GM12891 (cell line): ENCODE data around the gene FHL1.

Experiments
- POLR2A ChIP-seq: IDR thresholded peaks from 2 replicates; pipeline ENCODE4 v1.6.1; 2011; ENCODE audit warnings: low read depth, low read length, control low read depth
- POLR2AphosphoS5 ChIP-seq: IDR thresholded peaks from 2 replicates; pipeline ENCODE4 v1.6.1; 2011; ENCODE audit warnings: low read depth, low read length, control low read depth
- SPI1 ChIP-seq: IDR thresholded peaks from 2 replicates; pipeline ENCODE4 v1.6.1; 2011; ENCODE audit warnings: low read depth, low read length, control low read depth
- TAF1 ChIP-seq: IDR thresholded peaks from 2 replicates; pipeline ENCODE4 v1.6.1; 2011; ENCODE audit warnings: low read depth, low read length, control low read depth

- TF ChIP-seq POLR2A (no peak), POLR2AphosphoS5 (no peak), TAF1 (no peak), SPI1 (no peak)
Observed at GRCh38 chrX:136147976-136148375, 643 bp downstream of the FHL1 start.
